ENCODE data around the gene SLC47A1.
"Not testable (repeated sequence)": the region's sequence is repeated elsewhere in the genome, so short reads cannot be mapped to it uniquely, and the experiment has no call there.

The SLC47A1 gene

GRCh38 chr17:19510903-19511302 is 22.8 kb upstream of the SLC47A1 start:
- no peak for TF ChIP-seq CTCF (conservative IDR thresholded peaks at IDR 0.05)
- H3K27ac ChIP-seq = no peak overlapping the region

- no peak overlapping the region for H3K27ac ChIP-seq
- TF ChIP-seq CTCF (conservative IDR thresholded peaks at IDR 0.05) = peak; percentile 94
These were observed 19.7 kb upstream of the SLC47A1 start for GRCh38 chr17:19513897-19514488.

- no peak for TF ChIP-seq CTCF (conservative IDR thresholded peaks at IDR 0.05)
- no peak overlapping the region for H3K27ac ChIP-seq
These were observed 16.0 kb upstream of the SLC47A1 start for GRCh38 chr17:19517699-19518098.

- not testable (repeated sequence) for H3K27ac ChIP-seq
These were observed 14.0 kb upstream of the SLC47A1 start for GRCh38 chr17:19519388-19520291.

GRCh38 chr17:19520641-19521040 is 13.0 kb upstream of the SLC47A1 start:
- TF ChIP-seq CTCF (conservative IDR thresholded peaks at IDR 0.05) = no peak
- H3K27ac ChIP-seq = no peak overlapping the region

GRCh38 chr17:19523690-19524089 is 10.0 kb upstream of the SLC47A1 start:
- TF ChIP-seq CTCF (conservative IDR thresholded peaks at IDR 0.05) = no peak
- no peak overlapping the region for H3K27ac ChIP-seq

GRCh38 chr17:19526950-19527349 is 6.7 kb upstream of the SLC47A1 start:
- H3K27ac ChIP-seq = not testable (repeated sequence)

- no peak for TF ChIP-seq CTCF (conservative IDR thresholded peaks at IDR 0.05)
These were observed 1.7 kb upstream of the SLC47A1 start for GRCh38 chr17:19531780-19532501.

More at GRCh38 chr17:19531780-19532501, 1.7 kb upstream of the SLC47A1 start:
- H3K27ac ChIP-seq = no peak overlapping the region
